ENCODE results near the gene ADCK2. TPM values are rescaled to one million over a fixed set of nuclear protein-coding genes. Genes with fewer than 3 reads are reported as not detected.

ADCK2 gene
- total and polyA plus RNA-seq, 9 of the 15 experiments (the other 6 are each of a cell fraction or from before 2014, with no cell fraction given), result 0.08 to 14.3 (median 9.7) TPM

GRCh38 chr7:140659856-140660255 is 12.9 kb upstream of the ADCK2 start:
- H3K4me1 ChIP-seq (replicated peaks in 1 of 2; ENCODE audit: control insufficient read depth in 2 of 2, insufficient read depth in 2 of 2, low read length in 2 of 2), result no peaks in the 10 kb centered on the region; a peak in 1 of 5 replicates
- no TSS peak for BruUV-seq (replicated peaks)
- intact Hi-C loops (cut with micrococcal nuclease), result loop anchor here (10.0 kb wide), 1 partner anchor 485 kb away; the partner anchor contains the start of gene KDM7A
- H3K9me1 ChIP-seq (ENCODE audit: control insufficient read depth, insufficient read depth, low read length), result no peaks in the 10 kb centered on the region
- WGBS (ENCODE audit: insufficient coverage, low coverage, missing lambda C conversion rate), result 3% methylated on average over 8 of the region's 8 CpGs
- H3K9ac ChIP-seq (ENCODE audit: insufficient read depth in 1 of 2, low read depth in 2 of 2, low read length in 2 of 2), result no peak overlapping the region
- peaks cover 57 to 66% of the 10 kb centered on the region in 2 experiments for H3K27me3 ChIP-seq (ENCODE audit: control insufficient read depth in 2 of 2, insufficient read depth in 2 of 2, low read length in 2 of 2)
- H3K27ac ChIP-seq (ENCODE audit: extremely low read depth, low read depth, low read length), result no peak overlapping the region
- no peaks in the 10 kb centered on the region for H3K79me2 ChIP-seq (ENCODE audit: control insufficient read depth, insufficient read depth, low read length)
- TF ChIP-seq GATAD2A (IDR thresholded peaks at IDR 0.05), result no peak
- TF ChIP-seq SNRNP70 (optimal IDR thresholded peaks at IDR 0.05; ENCODE audit: low read depth, low read length), result no peak
- no peak for TF ChIP-seq ZNF24 (IDR thresholded peaks at IDR 0.05)
- TF ChIP-seq ZNF609 (CRISPR knock-in tag; IDR thresholded peaks at IDR 0.05; ENCODE audit: borderline replicate concordance), result no peak
- no peak for TF ChIP-seq SREBF2 (CRISPR knock-in tag; IDR thresholded peaks at IDR 0.05)
- no peak overlapping the region for H3K4me2 ChIP-seq (ENCODE audit: insufficient read depth, low read length)
- ATAC-seq (peak; percentile 15; the same call in 1 of the 3 replicates), DNase-seq (ENCODE audit: extremely low read depth in 1 of 4, low spot score in 3 of 4) (no peak), FAIRE-seq (no peak)
- in situ Hi-C loops (cut with MboI), result no loop called here
- H2AFZ ChIP-seq (ENCODE audit: low read depth, low read length), result no peak overlapping the region
- ChIA-PET CTCF (ENCODE audit: low intra/inter-chr PET ratio) (interaction anchor here (0.6 kb wide), 1 partner anchor 11 kb away, joined by 4 read pairs; no protein-coding TSS in a partner anchor), POLR2A (interaction anchor here (1.4 to 1.7 kb wide), 3 partner anchors 10 to 15 kb away, joined by 3 to 9 read pairs (median 5); no protein-coding TSS in a partner anchor)
- H3K4me3 ChIP-seq, result no peak overlapping the region
- peaks cover 5% of the 10 kb centered on the region; the same call in 1 of the 2 replicates for H4K20me1 ChIP-seq (replicated peaks; ENCODE audit: control insufficient read depth, insufficient read depth, low read length)
- H3K36me3 ChIP-seq (ENCODE audit: control insufficient read depth, insufficient read depth, low read length), result no peaks in the 10 kb centered on the region
- no peaks in the 10 kb centered on the region for H3K9me3 ChIP-seq (replicated peaks; ENCODE audit: control insufficient read depth, insufficient read depth, low read depth, low read length)
